OCI-M2 (cell line): ENCODE measurements around the gene FAIM2.

ENCODE experiments used
- DNase-seq: peaks from one replicate; lab custom pipeline; 2025; ENCODE audit not compliant: unreplicated experiment; lab: John Stamatoyannopoulos, UW

The FAIM2 gene

GRCh38 chr12:49903700-49904423 is at the start of gene FAIM2:
Gene FAIM2 (minus strand): TSS chr12:49903900. CDS start chr12:49903792, 108 bp downstream.
- DNase-seq: no peak

- DNase-seq: no peak
These were observed 49.5 kb upstream of the FAIM2 start for GRCh38 chr12:49953151-49953550.

- no peak for DNase-seq
These were observed 48.8 kb upstream of the FAIM2 start for GRCh38 chr12:49952391-49953055.

GRCh38 chr12:49951411-49952240 is 47.9 kb upstream of the FAIM2 start:
- no peak for DNase-seq

GRCh38 chr12:49950273-49951251 is 46.9 kb upstream of the FAIM2 start, which contains the start of gene AQP2:
Gene AQP2 (plus strand): TSS chr12:49950737. CDS start chr12:49950831, 94 bp downstream.
- DNase-seq: no peak

- no peak for DNase-seq
These were observed 46.2 kb upstream of the FAIM2 start for GRCh38 chr12:49949866-49950265.

GRCh38 chr12:49948866-49949845 is 45.5 kb upstream of the FAIM2 start:
- no peak for DNase-seq

- DNase-seq: no peak
These were observed 44.0 kb upstream of the FAIM2 start for GRCh38 chr12:49947593-49948226.

GRCh38 chr12:49946497-49946896 is 42.8 kb upstream of the FAIM2 start:
- no peak for DNase-seq

- no peak for DNase-seq
These were observed 42.4 kb upstream of the FAIM2 start for GRCh38 chr12:49946086-49946485.

- DNase-seq: no peak
These were observed 41.8 kb upstream of the FAIM2 start for GRCh38 chr12:49945394-49946080.

GRCh38 chr12:49944718-49945117 is 41.0 kb upstream of the FAIM2 start:
- no peak for DNase-seq

- no peak for DNase-seq
These were observed 40.3 kb upstream of the FAIM2 start for GRCh38 chr12:49944046-49944445.

GRCh38 chr12:49943625-49943960 is 39.9 kb upstream of the FAIM2 start:
- DNase-seq: no peak

GRCh38 chr12:49942921-49943624 is 39.4 kb upstream of the FAIM2 start:
- DNase-seq: no peak

GRCh38 chr12:49942512-49942893 is 38.8 kb upstream of the FAIM2 start:
- no peak for DNase-seq

- no peak for DNase-seq
These were observed 38.1 kb upstream of the FAIM2 start for GRCh38 chr12:49941556-49942511.
